Osteoblast (primary cell): ENCODE data around the gene TRPC4. TPM values are rescaled to one million over a fixed set of nuclear protein-coding genes. Genes with fewer than 3 reads are reported as not detected.
A peak's percentile ranks its signal among the peaks of the same experiment; 100 is the strongest.
"Not testable (repeated sequence)": the region's sequence is repeated elsewhere in the genome, so short reads cannot be mapped to it uniquely, and the experiment has no call there.

Source experiments
- DNase-seq: peaks from one replicate; pipeline ENCODE4 v3.0.0; 2011; ENCODE audit warnings: low spot score, mixed read lengths; ENCODE audit not compliant: insufficient read length; ENCODE audit errors: missing footprints
- H2AFZ ChIP-seq: 2 replicates; pipeline ENCODE4 v1.6.0; 2011; ENCODE audit warnings: mild to moderate bottlenecking, low read length
- H3K27ac ChIP-seq: 2 replicates; pipeline ENCODE4 v1.5.1; 2011; ENCODE audit warnings: mild to moderate bottlenecking, low read depth, low read length, moderate library complexity
- H3K27me3 ChIP-seq: 2 replicates; pipeline ENCODE4 v1.6.0; 2012; ENCODE audit warnings: mild to moderate bottlenecking, control low read depth, inconsistent platforms, low read length, moderate library complexity; ENCODE audit not compliant: insufficient read depth
- H3K36me3 ChIP-seq: 2 replicates; pipeline ENCODE4 v1.5.1; 2011; ENCODE audit warnings: mild to moderate bottlenecking, low read length, control low read depth, moderate library complexity; ENCODE audit not compliant: insufficient read depth
- H3K4me1 ChIP-seq: 2 replicates; pipeline ENCODE4 v1.5.1; 2011; ENCODE audit warnings: mild to moderate bottlenecking, low read length, control low read depth, moderate library complexity; ENCODE audit not compliant: insufficient read depth
- H3K4me2 ChIP-seq: 2 replicates; pipeline ENCODE4 v1.6.0; 2011; ENCODE audit warnings: mild to moderate bottlenecking, low read length; ENCODE audit not compliant: insufficient read depth
- H3K4me3 ChIP-seq: fragments of 200-600 bp; sonication (generic); 3 replicates; pipeline ENCODE4 v1.5.1; 2012; ENCODE audit warnings: mild to moderate bottlenecking, low read length, inconsistent platforms; ENCODE audit not compliant: insufficient read depth
- H3K79me2 ChIP-seq: 2 replicates; pipeline ENCODE4 v1.6.0; 2012; ENCODE audit warnings: mild to moderate bottlenecking, low read length, control low read depth, inconsistent platforms; ENCODE audit not compliant: insufficient read depth
- H3K9me3 ChIP-seq: 2 replicates; pipeline ENCODE4 v1.5.1; 2011; ENCODE audit warnings: low read depth, low read length, control low read depth
- H4K20me1 ChIP-seq: 2 replicates; pipeline ENCODE4 v1.6.0; 2012; ENCODE audit warnings: mild to moderate bottlenecking, low read length, control low read depth; ENCODE audit not compliant: insufficient read depth
- CTCF ChIP-seq: IDR thresholded peaks from 2 replicates; pipeline ENCODE4 v1.5.1; 2011; ENCODE audit warnings: mild to moderate bottlenecking, low read depth, low read length, moderate library complexity; ENCODE audit errors: extremely low read depth
- total RNA-seq: library from RNA; depleted of rRNA; stranded (reverse); fragments of >200 nt; gene quantifications from 2 replicates; pipeline ENCODE4 v1.2.3, GENCODE V29; 2012

The TRPC4 gene
- total RNA-seq, 1 donor, result 9.8 TPM

GRCh38 chr13:37597477-37598025 lies 272.0 kb downstream of the TRPC4 start:
- H3K9me3 ChIP-seq, result no peaks in the 10 kb centered on the region
- peak overlapping the region; percentile 76 for H3K27ac ChIP-seq
- H3K27me3 ChIP-seq, result no peaks in the 10 kb centered on the region
- H4K20me1 ChIP-seq, result peaks cover 2% of the 10 kb centered on the region
- peak overlapping the region; percentile 2 for H2AFZ ChIP-seq
- H3K4me2 ChIP-seq, result peak overlapping the region; percentile 75
- peaks cover 32% of the 10 kb centered on the region for H3K36me3 ChIP-seq
- peak overlapping the region; percentile 72 for H3K4me3 ChIP-seq
- H3K4me1 ChIP-seq, result peaks cover 31% of the 10 kb centered on the region
- H3K79me2 ChIP-seq, result peaks cover 44% of the 10 kb centered on the region
- TF ChIP-seq CTCF, result no peak
- DNase-seq, result no peak

DNA sequence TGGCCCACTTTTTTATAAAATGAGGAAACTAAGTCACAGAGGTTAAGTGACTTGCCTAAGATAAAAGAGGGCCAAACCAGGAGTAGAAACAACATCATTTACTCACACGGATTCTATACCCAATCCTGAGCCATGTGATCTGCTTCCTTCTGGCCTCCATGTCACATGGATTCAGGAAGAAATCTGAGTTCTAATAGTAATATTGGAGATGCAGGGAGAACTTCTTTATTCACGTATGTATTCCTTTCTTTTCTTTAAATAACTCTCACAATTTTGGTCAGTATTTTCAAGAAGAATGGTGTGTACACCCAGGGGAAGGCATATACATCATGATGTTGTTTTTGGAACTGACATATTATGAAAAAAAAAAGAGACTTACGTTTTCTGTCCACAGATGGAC lies 272.8 kb downstream of the TRPC4 start:
- Histone ChIP-seq H3K79me2 (peaks cover 44% of the 10 kb centered on the region), H3K36me3 (peaks cover 36% of the 10 kb centered on the region), H3K27me3 (no peaks in the 10 kb centered on the region), H3K4me3 (peak overlapping the region; percentile 72), H3K4me1 (peaks cover 24% of the 10 kb centered on the region), H3K27ac (peak overlapping the region; percentile 76), H3K9me3 (no peaks in the 10 kb centered on the region), H4K20me1 (peaks cover 2% of the 10 kb centered on the region), H3K4me2 (peak overlapping the region; percentile 75), H2AFZ (peak overlapping the region; percentile 2)
- TF ChIP-seq CTCF, result no peak
- DNase-seq, result no peak

- H3K27me3 ChIP-seq, result no peaks in the 10 kb centered on the region
- no peak for TF ChIP-seq CTCF
- H3K4me1 ChIP-seq, result peaks cover 19% of the 10 kb centered on the region
- no peaks in the 10 kb centered on the region for H3K9me3 ChIP-seq
- peak overlapping the region; percentile 75 for H3K4me2 ChIP-seq
- peaks cover 2% of the 10 kb centered on the region for H4K20me1 ChIP-seq
- H3K36me3 ChIP-seq, result peaks cover 53% of the 10 kb centered on the region
- H2AFZ ChIP-seq, result no peak overlapping the region
- H3K79me2 ChIP-seq, result peaks cover 44% of the 10 kb centered on the region
- peak overlapping the region; percentile 72 for H3K4me3 ChIP-seq
- DNase-seq, result peak; percentile 72
- H3K27ac ChIP-seq, result peak overlapping the region; percentile 20
These were observed 274.4 kb downstream of the TRPC4 start for GRCh38 chr13:37595162-37595561.

DNA sequence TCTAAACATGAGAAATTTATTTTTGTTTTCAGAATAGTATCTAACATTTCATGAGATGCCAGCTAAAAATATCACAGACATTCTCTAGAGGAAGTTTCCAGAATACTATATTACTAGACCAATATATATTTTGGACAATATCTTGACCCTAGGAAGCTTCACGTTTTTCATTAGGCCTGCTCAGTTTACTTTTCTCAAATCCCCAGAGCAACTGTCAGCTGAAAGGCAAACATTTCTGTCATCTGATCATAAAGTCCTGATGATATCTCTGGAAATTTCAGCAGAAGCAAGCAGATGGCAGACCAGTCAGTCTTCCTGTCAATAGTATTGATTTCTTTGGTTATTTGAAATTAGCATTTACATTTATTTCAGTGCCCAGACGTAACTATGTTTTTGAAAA lies 275.0 kb downstream of the TRPC4 start:
- Histone ChIP-seq H3K27me3 (no peaks in the 10 kb centered on the region), H3K4me1 (peaks cover 18% of the 10 kb centered on the region), H3K27ac (peak overlapping the region; percentile 20), H3K36me3 (peaks cover 59% of the 10 kb centered on the region), H3K4me3 (peak overlapping the region; percentile 42), H3K4me2 (peak overlapping the region; percentile 75), H3K79me2 (peaks cover 42% of the 10 kb centered on the region), H3K9me3 (no peaks in the 10 kb centered on the region), H2AFZ (no peak overlapping the region), H4K20me1 (peaks cover 2% of the 10 kb centered on the region)
- no peak for TF ChIP-seq CTCF
- peak; percentile 39 for DNase-seq

GRCh38 chr13:37589381-37589780 lies 280.2 kb downstream of the TRPC4 start:
- H3K36me3 ChIP-seq, result peaks cover 84% of the 10 kb centered on the region
- not testable (repeated sequence) for H3K27ac ChIP-seq, H3K79me2 ChIP-seq, H3K4me3 ChIP-seq, H3K27me3 ChIP-seq, H4K20me1 ChIP-seq, DNase-seq, H3K4me2 ChIP-seq, H3K9me3 ChIP-seq, H2AFZ ChIP-seq, H3K4me1 ChIP-seq
